HG02970 (cell line): ENCODE measurements around the gene GHRL.

Experiments used
- ATAC-seq: cut with Tn5 transposase; IDR thresholded peaks from one replicate; pipeline ENCODE4 v1.9.1; 2021; ENCODE audit warnings: mild to moderate bottlenecking, moderate library complexity, moderate number of reproducible peaks; ENCODE audit not compliant: unreplicated experiment, low FRiP score

Gene GHRL

DNA sequence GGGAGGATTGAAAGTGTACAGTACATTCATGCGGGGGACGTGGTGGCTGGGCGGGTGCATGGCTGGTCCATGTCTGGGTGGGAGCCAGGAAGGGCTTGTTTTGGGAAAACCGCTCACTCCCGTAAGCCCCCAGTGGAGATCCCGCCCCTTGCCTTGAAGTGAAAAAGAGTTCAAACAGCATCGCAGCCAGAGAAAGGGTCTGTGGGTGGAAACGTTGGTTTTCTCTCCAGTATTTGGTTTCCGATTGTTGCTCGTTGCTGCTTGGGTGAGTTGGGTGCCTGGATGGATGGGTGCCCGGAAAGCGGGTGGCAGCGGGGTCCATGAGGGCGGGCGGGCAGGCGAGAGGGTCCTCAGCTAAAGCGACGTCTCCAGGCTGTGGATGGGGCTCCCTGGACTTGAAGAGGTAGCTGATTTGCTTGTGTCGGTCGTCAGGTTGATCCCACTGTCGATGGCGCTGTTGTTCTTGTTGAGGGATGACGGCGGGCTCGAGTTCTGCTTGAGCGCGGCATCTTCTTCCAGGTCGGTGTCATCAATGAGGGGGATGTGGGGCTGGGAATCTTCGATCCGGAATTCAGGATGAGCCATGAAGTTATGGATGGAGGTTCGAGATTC, 35.8 kb upstream of the GHRL start:
- no peak for ATAC-seq

GRCh38 chr3:10327592-10327991, 34.8 kb upstream of the GHRL start:
- no peak for ATAC-seq

DNA sequence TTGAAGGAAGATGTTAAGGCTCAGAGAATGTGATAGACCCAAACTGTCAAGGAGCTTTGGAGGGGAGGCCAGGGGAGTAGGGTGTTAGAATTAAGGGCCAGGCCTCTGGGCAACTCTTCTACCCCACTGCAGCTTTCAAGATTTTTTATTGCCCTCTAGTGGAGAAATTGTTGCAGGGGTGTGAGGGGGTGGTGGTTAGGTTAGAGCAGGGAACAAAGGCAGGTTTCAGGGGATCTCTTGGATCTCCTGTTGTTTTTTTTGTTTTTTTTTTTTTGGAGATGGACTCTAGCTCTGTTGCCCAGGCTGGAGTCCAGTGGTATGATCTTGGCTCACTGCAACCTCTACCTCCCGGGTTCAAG, 29.6 kb upstream of the GHRL start:
- no peak for ATAC-seq

- ATAC-seq = no peak
Observed at GRCh38 chr3:10321630-10322351, 29.0 kb upstream of the GHRL start.

DNA sequence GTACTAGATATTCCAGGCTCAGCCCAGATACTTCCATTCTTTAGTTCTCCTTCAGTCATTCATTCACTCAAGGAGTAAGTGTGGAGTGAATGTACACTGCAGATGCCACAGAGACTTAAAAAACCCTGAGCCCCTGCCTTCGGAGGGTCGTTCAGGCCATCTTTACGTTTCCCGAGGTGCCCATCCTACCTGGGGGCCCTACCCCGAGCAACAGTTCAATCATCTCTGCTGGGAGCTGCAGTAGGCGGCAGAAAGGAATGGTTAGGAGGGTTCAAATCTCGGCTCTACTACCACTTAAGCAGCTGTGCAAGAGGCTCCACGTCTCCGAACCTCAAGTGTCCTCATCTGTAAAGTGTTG, 27.6 kb upstream of the GHRL start:
- ATAC-seq = no peak

DNA sequence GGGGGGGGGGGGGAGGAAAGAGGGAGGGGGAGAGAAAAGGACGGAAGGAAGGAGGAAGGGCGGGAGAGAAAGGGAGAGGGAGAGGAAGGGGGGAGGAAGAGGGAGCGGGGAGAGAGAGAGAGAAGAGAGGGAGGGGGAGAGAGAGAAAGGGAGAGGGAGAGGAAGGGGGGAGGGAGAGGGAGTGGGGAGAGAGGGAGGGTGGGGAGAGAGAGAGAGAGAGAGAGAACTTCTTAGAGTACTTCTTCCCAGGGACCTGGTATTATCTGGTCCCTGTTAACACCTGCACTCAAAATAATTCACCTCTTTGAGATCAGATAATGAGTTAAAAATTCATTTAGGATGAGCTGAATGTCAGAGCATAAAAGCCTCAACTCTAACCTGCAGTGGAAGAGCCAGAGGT, 27.1 kb upstream of the GHRL start:
- no peak for ATAC-seq

- ATAC-seq = no peak
Observed at GRCh38 chr3:10319251-10319650, 26.5 kb upstream of the GHRL start.

GRCh38 chr3:10317961-10318350, 25.2 kb upstream of the GHRL start:
- no peak for ATAC-seq

DNA sequence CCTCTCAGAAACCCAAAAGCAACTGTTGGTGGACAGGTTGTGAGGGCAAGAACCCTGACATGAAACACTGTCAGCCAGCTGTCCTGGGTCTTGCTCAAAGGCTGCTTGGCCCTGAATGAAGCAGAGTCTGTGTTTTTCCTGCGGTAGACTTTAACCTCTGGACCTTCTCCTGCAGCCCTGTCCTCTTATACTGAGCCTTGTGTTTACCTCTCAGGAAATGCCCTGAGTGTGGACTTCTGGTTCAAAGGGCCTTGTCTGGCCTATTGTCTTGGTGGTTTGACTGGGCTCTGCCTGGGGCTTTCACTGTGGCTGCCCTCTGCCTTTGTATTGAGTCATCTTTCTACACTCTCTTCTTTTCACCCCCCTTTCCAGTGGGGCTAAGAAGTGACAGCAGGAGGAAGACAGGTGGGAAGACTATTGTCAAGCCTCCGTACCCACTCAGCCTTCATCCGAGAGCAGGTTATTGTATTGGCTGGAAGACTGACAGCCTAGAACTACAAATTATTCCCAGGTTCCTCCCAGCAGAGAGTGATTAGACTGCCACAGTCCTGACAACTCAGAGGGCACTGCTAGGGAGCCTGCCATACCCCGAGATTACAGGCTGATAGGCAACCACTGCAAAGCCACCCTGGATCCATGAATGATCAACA, 24.7 kb upstream of the GHRL start:
- ATAC-seq = no peak

DNA sequence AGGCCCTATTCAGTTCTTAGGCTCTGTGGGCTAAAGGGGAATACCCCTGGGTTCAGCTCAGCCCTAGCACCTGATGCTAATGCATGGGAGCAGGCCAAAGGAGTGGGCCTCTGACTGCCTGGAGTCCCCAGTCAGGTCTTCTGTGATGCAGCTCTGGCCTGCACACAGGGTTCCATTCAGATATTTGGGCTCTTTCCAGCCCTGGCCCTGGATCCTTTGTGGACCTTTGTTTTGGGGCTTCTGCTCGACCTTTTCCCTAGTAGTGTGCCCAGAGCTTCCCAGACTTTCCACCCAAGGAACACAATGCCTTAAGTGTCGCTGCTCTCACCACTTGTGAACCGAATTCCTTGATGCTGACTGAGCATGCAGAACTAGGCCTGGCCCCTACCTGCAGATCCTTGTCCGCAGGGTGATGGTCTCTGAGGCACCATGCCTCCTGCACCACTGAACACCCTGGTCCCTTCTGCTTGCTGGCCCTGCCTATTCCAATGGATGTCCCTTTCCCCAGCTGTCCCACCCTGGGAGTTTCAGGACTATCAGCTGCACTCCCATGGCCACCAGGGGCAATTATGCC, 23.1 kb upstream of the GHRL start:
- no peak for ATAC-seq

- ATAC-seq = no peak
Observed at GRCh38 chr3:10315101-10315500, 22.4 kb upstream of the GHRL start.

GRCh38 chr3:10312861-10313260, 20.1 kb upstream of the GHRL start:
- ATAC-seq = no peak

GRCh38 chr3:10312391-10312790, 19.6 kb upstream of the GHRL start:
- ATAC-seq = no peak

- ATAC-seq = no peak
Observed at GRCh38 chr3:10311710-10312109, 19.0 kb upstream of the GHRL start.

GRCh38 chr3:10310578-10310977, 17.8 kb upstream of the GHRL start:
- no peak for ATAC-seq

DNA sequence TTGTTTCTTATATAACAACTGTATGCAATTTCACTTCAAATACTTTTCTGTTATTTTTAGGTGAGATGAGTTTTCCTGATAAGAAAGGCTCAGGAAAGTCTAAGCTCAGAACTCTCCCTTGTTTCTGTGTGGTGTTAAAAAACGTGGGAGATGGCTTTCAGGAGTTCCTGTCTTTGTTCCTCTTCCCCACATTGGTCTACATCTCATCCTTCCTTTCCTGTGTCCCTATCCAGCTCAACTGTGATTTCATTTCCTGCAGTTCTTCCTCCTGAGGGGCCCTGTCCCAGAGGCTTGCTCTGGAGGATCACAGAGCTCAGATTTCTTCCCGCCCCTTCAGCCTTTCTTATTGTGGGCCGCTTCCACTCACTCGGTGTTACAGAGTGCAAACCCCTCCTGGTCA, 17.0 kb upstream of the GHRL start:
- no peak for ATAC-seq

DNA sequence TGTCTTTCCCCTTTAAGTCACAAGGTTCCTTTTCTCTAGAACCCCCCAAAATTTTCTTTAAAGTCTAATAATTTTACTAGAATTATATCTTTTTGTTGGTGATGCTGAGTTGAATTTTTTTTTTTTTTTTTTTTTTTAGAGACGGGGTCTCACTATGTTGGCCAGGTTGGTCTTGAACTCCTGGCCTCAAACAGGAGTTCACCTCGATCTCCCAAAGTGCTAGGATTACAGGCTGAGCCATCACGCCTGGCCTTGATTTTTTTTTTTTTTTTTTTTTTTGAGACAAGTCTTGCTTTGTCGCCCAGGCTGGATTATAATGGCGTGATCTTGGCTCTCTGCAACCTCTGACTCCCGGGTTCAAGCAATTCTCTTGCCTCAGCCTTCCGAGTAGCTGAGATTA, 15.9 kb upstream of the GHRL start:
- ATAC-seq = no peak

GRCh38 chr3:10306156-10306555, 13.4 kb upstream of the GHRL start:
- ATAC-seq = no peak

GRCh38 chr3:10305331-10305902, 12.7 kb upstream of the GHRL start:
- ATAC-seq = no peak

DNA sequence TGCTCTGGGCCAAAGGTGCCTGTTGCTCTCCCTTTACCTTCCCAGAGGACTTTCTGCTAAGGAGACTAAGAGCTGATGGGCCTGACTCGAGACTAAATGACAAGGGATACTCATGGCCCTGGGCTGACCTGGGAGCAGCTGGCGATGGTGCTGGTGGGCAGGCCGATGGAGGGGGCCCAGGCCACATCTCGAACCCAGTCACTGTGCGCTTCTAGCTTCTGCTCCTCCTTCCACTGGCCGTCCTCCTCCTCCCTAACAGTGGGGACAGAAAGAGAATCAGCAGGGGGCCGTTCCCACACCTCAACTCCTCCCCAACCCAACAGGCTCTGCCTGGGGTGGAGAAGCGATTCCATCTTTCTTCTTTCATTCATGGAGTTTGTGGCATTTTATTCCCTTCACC, 12.2 kb upstream of the GHRL start:
- ATAC-seq = no peak

DNA sequence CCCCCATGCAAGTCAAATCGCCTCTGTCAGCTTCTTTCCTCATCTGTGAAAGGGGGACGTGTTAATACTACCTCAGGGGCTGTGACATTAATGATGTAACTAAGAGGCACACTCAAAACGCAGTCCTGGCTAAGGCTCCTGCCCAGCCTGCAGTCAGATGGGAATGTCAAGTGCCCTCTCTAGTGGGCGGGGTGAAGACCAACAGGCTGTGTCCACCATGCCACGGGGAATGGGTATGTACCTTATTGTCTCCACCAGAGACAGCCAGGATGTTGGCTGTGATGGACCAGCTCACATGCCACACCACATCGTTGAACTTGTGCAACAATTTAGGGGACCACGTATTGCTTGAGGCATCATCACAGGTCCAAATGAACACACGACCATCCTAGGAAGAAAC, 11.0 kb upstream of the GHRL start:
- ATAC-seq = no peak

GRCh38 chr3:10303105-10303504, 10.4 kb upstream of the GHRL start:
- no peak for ATAC-seq
